NCI-H748 (cell line): ENCODE measurements around the gene CXXC4.
A peak's percentile ranks its signal among the peaks of the same experiment; 100 is the strongest.

Experiments used
- DNase-seq: peaks from one replicate; lab custom pipeline; 2025; ENCODE audit not compliant: unreplicated experiment; lab: John Stamatoyannopoulos, UW

CXXC4 gene

GRCh38 chr4:104490096-104490769 lies 4.5 kb downstream of the CXXC4 start:
- peak; percentile 56 for DNase-seq

- DNase-seq: no peak
Observed at GRCh38 chr4:104489731-104490095, 5.0 kb downstream of the CXXC4 start.

- no peak for DNase-seq
Observed at GRCh38 chr4:104488151-104488550, 6.5 kb downstream of the CXXC4 start.

- DNase-seq: peak; percentile 63
Observed at GRCh38 chr4:104486716-104487504, 7.8 kb downstream of the CXXC4 start.

GRCh38 chr4:104475652-104476051 lies 19.0 kb downstream of the CXXC4 start:
- DNase-seq: peak; percentile 78

- DNase-seq: no peak
Observed at GRCh38 chr4:104472766-104473165, 21.9 kb downstream of the CXXC4 start.

GRCh38 chr4:104470770-104471169 lies 23.9 kb downstream of the CXXC4 start:
- DNase-seq: peak; percentile 2

GRCh38 chr4:104469794-104470193 lies 24.9 kb downstream of the CXXC4 start:
- DNase-seq: no peak

- DNase-seq: no peak
Observed at GRCh38 chr4:104465619-104466018, 29.1 kb downstream of the CXXC4 start.

- DNase-seq: no peak
Observed at GRCh38 chr4:104465201-104465600, 29.5 kb downstream of the CXXC4 start.

- no peak for DNase-seq
Observed at GRCh38 chr4:104462641-104463040, 32.1 kb downstream of the CXXC4 start.

GRCh38 chr4:104457308-104457981 lies 37.2 kb downstream of the CXXC4 start:
- DNase-seq: no peak

- DNase-seq: peak; percentile 27
Observed at GRCh38 chr4:104451573-104451972, 43.1 kb downstream of the CXXC4 start.

GRCh38 chr4:104449537-104449936 lies 45.2 kb downstream of the CXXC4 start:
- no peak for DNase-seq

GRCh38 chr4:104447294-104447693 lies 47.4 kb downstream of the CXXC4 start:
- no peak for DNase-seq

GRCh38 chr4:104446431-104447278 lies 48.0 kb downstream of the CXXC4 start:
- DNase-seq: peak; percentile 82

GRCh38 chr4:104444685-104445084 lies 50.0 kb downstream of the CXXC4 start:
- no peak for DNase-seq

GRCh38 chr4:104436542-104436941 lies 58.2 kb downstream of the CXXC4 start:
- no peak for DNase-seq

- DNase-seq: no peak
Observed at GRCh38 chr4:104429150-104429741, 65.4 kb downstream of the CXXC4 start.

GRCh38 chr4:104425948-104426347 lies 68.7 kb downstream of the CXXC4 start:
- DNase-seq: no peak

- peak; percentile 2 for DNase-seq
Observed at GRCh38 chr4:104424989-104425388, 69.7 kb downstream of the CXXC4 start.
